Limb (tissue), 2 donors: ENCODE data around the gene KIF3B.
A peak's percentile ranks its signal among the peaks of the same experiment; 100 is the strongest.
"Not testable (repeated sequence)": the region's sequence is repeated elsewhere in the genome, so short reads cannot be mapped to it uniquely, and the experiment has no call there.

Experiments used
- DNase-seq, 2 donors: peaks; one replicate each; pipeline ENCODE4 v3.0.0-alpha.2; 2016; ENCODE audit errors: extremely low spot score in 2 of 2

Gene KIF3B

DNA sequence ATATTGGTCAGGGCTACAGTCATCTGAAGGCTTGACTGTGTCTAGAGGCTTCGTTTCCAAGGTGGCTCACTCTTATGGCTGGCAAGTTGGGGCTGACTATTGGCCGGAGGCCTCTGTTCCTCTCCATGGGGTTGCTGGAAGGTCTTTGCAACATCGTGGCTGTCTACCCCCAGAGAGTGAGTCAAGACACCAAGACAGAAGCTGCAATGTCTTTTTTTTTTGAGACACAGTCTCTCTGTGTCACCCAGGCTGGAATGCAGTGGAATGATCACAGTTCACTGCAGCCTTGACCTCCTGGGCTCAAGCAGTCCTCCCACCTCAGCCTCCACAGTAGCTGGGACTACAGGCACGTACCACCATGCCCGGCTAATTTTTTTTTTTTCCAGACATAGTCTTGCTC, 29.4 kb upstream of the KIF3B start:
- no peak for DNase-seq

DNA sequence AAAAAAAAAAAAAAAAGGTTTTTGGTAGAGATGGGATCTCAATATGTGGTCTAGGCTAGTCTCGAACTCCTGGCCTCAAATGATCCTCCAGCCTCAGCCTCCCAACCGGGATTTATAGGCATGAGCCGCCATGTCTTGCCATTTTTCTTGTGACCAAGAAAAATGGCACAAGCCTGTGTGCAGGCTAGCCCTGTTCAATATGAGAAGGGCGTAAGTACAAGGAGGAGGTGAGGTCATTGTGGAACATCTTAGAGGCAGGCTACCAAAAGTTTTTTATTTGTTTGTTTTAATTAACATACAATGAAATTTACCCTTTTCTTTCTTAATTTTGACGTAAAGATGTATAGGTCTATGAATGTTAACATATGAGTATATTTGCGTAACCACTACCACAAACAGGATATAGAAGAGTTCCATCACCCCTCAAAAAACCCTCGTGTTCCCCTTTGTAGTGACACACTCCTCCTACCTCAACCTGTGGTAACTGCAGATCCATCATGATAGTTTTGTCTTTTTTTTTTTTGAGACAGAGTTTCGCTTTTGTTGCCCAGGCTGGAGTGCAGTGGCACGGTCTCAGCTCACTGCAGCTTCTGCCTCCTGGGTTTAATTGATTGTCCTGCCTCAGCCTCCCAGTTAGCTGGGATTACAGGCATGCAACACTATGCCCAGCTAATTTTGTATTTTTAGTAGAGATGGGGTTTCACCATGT, 28.3 kb upstream of the KIF3B start:
- DNase-seq = no peak

- no peak for DNase-seq
Measured at GRCh38 chr20:32251470-32251869, 26.0 kb upstream of the KIF3B start.

- DNase-seq = no peak
Measured at GRCh38 chr20:32252189-32252588, 25.3 kb upstream of the KIF3B start.

- DNase-seq = not testable (repeated sequence)
Measured at GRCh38 chr20:32260973-32261372, 16.5 kb upstream of the KIF3B start.

DNA sequence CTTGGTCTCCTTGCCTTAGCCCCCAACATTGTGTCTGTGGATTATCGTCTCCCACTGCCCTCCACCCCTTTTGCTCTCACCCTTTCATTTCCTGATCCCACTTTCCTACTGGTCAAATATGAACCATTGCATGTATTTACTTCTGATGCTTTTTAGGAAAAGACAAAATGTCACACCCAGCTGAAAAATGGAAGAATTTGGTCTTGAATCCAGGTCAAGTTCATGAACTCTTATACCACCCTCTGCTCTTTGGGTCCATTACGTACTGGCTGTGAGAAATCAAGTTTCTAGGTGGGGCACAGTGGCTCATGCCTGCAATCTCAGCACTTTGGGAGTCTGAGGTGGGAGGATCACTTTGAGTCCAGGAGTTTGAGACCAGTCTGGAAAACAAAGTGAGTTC, 15.8 kb upstream of the KIF3B start:
- no peak for DNase-seq

DNA sequence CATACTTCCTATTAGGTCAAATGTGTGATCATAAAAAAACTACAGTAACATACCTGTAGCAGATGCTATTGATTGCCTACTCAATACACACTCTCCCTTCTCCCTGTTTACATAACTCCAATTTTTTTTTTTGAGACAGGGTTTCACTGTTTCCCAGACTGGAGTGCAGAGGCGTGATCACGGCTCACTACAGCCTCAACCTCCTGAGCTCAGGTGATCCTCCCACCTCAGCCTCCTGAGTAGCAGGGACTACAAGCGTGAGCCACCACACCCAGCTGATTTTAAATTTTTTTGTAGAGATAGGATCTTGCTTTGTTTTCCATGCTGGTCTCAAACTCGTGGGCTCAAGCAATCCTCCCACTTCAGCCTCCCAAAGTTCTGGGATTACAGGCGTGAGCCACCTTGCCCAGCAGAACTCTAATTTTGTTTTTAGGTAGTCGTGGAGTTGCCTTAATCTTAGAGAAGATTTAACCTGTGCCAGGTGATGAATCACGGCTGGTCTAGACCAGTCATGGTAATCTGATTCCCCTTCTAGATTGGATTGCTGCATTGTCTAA, 14.0 kb upstream of the KIF3B start:
- DNase-seq = no peak

- DNase-seq = no peak
Measured at GRCh38 chr20:32271620-32272019, 5.8 kb upstream of the KIF3B start.

GRCh38 chr20:32274359-32274758, 3.1 kb upstream of the KIF3B start:
- no peak for DNase-seq

GRCh38 chr20:32275163-32275562, 2.3 kb upstream of the KIF3B start:
- not testable (repeated sequence) for DNase-seq

DNA sequence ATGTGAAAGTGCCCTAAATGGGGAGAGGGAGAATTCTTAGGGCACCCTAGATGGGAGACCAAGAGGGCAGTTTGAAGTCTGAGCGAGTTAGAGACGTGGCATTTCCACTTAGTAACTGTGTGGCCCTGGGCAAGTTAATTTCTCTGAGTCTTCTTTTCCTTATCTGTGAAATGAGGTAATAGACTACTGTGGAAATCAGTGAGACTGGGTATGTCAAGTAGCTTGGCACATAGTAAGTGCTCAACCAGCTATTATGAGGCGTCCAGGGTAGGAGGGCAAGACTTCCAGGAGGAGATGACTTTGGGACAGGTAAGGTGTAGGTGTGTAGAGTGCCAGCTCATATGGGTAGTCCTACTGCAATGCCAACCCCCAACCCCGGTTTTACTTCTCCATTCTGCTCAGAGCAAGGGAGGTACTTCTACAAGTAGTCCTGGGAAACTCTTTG, 770 bp downstream of the KIF3B start:
- no peak for DNase-seq

GRCh38 chr20:32281711-32282110, 4.3 kb downstream of the KIF3B start:
- no peak for DNase-seq

GRCh38 chr20:32282461-32282860, 5.0 kb downstream of the KIF3B start:
- no peak for DNase-seq

GRCh38 chr20:32285082-32285620, 7.7 kb downstream of the KIF3B start:
- no peak for DNase-seq

- peak in 1 of 2 donors; percentile 19 for DNase-seq
Measured at GRCh38 chr20:32285621-32286371, 8.3 kb downstream of the KIF3B start.

- DNase-seq = no peak
Measured at GRCh38 chr20:32287231-32287638, 9.8 kb downstream of the KIF3B start.

- DNase-seq = no peak
Measured at GRCh38 chr20:32288225-32288849, 10.9 kb downstream of the KIF3B start.

DNA sequence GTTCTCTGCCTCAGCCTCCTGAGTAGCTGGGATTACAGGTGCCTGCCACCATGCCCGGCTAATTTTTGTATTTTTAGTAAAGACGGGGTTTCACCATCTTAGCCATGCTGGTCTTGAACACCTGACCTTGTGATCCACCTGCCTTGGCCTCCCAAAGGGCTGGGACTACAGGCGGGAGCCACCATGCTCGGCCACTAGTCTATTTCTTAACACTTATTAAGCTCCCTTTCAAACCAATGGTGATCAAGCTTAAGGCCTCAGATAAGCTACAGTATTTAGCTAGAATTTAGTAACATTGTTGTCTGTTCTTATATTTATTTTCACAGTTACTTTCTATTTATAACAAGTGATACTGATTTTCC, 11.8 kb downstream of the KIF3B start:
- DNase-seq = not testable (repeated sequence)

DNA sequence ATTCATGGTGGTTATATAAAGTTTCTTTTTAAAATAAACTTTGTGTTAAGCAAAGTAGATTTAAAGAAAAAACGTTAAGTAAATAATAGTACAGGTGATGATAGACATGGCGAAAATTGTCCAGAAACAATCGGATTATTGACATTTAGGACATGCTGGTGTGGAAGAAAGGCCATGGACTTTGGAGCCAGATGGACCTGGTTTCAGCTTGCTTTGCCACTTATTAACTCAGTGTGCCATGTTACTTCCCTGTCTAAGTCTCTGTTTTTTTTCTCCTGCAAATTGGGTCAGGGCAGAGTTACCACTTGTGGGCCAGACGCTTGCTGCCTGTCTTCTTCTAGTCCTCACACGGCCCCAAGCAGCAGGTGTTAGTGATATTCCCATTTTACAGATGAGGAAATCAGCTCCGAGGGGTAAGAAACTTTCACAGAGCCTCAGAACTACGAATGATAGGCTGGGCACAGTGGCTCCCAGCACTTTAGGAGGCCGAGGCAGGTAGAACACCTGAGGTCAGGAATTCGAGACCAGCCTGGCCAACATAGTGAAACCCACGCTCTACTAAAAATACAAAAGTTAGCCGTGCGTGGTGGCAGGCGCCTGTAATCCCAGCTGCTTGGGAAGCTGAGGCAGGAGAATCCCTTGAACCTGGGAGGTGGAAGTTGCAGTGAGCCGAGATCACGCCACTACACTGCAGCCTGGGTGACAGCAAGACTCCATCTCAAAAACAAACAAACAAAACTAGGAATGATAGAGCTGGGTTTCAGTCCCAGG, 12.4 kb downstream of the KIF3B start:
- no peak for DNase-seq

GRCh38 chr20:32291166-32291565, 13.7 kb downstream of the KIF3B start:
- DNase-seq = no peak

DNA sequence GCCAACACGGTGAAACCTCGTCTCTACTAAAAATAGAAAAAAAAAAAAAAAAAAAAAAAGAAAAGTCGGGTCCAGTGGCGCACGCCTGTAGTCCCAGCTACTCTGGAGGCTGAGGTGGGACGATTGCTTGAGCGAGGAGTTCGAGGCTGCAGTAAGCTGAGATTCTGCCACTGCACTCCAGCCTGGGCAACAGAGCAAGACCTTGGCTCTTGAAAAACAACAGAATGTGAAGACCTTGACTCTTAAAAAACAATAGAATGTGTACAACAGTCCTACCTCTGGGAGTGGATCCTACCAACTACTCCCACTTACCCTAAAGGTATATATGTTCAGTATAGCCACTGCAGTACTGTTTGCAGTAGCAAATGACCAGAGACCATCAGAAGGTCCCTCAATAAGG, 15.1 kb downstream of the KIF3B start:
- no peak for DNase-seq
